GM12874 (cell line): ENCODE results near the gene TNFAIP3.

Experiments
- CTCF ChIP-seq: IDR thresholded peaks from 2 replicates; pipeline ENCODE4 v1.5.1; 2011; ENCODE audit warnings: low read depth, mild to moderate bottlenecking, control low read depth, low read length, moderate library complexity; ENCODE audit not compliant: insufficient read depth

Gene TNFAIP3

GRCh38 chr6:137824556-137824879 lies 42.5 kb upstream of the TNFAIP3 start:
- no peak for TF ChIP-seq CTCF

- no peak for TF ChIP-seq CTCF
These were observed 42.2 kb upstream of the TNFAIP3 start for GRCh38 chr6:137824896-137825295.

- TF ChIP-seq CTCF: no peak
These were observed 39.6 kb upstream of the TNFAIP3 start for GRCh38 chr6:137827411-137827940.

GRCh38 chr6:137827977-137828810 lies 38.9 kb upstream of the TNFAIP3 start:
- no peak for TF ChIP-seq CTCF

- no peak for TF ChIP-seq CTCF
These were observed 37.4 kb upstream of the TNFAIP3 start for GRCh38 chr6:137829641-137830083.

GRCh38 chr6:137830511-137830911 lies 36.5 kb upstream of the TNFAIP3 start:
- no peak for TF ChIP-seq CTCF

GRCh38 chr6:137832110-137832509 lies 34.9 kb upstream of the TNFAIP3 start:
- no peak for TF ChIP-seq CTCF
